BE2C (cell line): ENCODE measurements around the gene MAST2.

ENCODE experiments used
- DNase-seq: peaks from one replicate; pipeline ENCODE4 v3.0.0-alpha.2; 2020
- H3K27me3 ChIP-seq: fragments of 250-450 bp; sonication (Bioruptor Pico); 2 replicates; pipeline ENCODE4 v1.5.1; 2020; ENCODE audit warnings: mild to moderate bottlenecking
- H3K36me3 ChIP-seq: fragments of 250-450 bp; sonication (Bioruptor Pico); 2 replicates; pipeline ENCODE4 v1.5.1; 2020; ENCODE audit warnings: mild to moderate bottlenecking
- H3K4me1 ChIP-seq: fragments of 250-450 bp; sonication (Bioruptor Pico); 2 replicates; pipeline ENCODE4 v1.5.1; 2020
- H3K4me3 ChIP-seq: 2 replicates; pipeline ENCODE4 v1.5.1; 2011; ENCODE audit warnings: low read depth, low read length
- H3K9me3 ChIP-seq: fragments of 250-450 bp; sonication (Bioruptor Pico); 2 replicates; pipeline ENCODE4 v1.5.1; 2020
- TF ChIP-seq, protein P1 (sequence below): IDR thresholded peaks from 2 replicates; pipeline ENCODE4 v1.5.1; 2012; ENCODE audit warnings: mild to moderate bottlenecking, low read depth, low read length

Gene MAST2

DNA sequence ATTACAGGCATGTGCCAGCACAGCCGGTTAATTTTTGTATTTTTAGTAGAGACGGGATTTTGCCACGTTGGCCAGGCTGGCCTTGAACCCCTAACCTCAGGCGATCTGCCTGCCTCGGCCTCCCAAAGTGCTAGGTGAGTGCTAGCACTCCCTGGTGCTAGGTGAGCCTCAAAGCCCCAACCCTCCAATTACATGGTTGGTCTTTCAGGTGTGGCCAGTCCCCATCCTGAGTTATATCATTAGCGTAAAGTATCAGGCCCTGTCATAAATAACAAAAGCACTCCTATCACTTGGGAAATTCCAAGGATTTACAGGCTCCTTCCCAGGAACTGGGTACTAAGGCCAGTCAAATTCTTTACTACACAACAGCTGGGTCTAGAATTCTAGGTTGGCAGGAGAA is 191.0 kb downstream of the MAST2 start:
- H3K4me1 ChIP-seq = no peaks in the 10 kb centered on the region
- no peak overlapping the region for H3K4me3 ChIP-seq
- no peaks in the 10 kb centered on the region for H3K36me3 ChIP-seq
- H3K9me3 ChIP-seq = no peaks in the 10 kb centered on the region
- DNase-seq = no peak
- TF ChIP-seq, protein P1, sequence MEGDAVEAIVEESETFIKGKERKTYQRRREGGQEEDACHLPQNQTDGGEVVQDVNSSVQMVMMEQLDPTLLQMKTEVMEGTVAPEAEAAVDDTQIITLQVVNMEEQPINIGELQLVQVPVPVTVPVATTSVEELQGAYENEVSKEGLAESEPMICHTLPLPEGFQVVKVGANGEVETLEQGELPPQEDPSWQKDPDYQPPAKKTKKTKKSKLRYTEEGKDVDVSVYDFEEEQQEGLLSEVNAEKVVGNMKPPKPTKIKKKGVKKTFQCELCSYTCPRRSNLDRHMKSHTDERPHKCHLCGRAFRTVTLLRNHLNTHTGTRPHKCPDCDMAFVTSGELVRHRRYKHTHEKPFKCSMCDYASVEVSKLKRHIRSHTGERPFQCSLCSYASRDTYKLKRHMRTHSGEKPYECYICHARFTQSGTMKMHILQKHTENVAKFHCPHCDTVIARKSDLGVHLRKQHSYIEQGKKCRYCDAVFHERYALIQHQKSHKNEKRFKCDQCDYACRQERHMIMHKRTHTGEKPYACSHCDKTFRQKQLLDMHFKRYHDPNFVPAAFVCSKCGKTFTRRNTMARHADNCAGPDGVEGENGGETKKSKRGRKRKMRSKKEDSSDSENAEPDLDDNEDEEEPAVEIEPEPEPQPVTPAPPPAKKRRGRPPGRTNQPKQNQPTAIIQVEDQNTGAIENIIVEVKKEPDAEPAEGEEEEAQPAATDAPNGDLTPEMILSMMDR = no peak
- H3K27me3 ChIP-seq = no peaks in the 10 kb centered on the region

DNA sequence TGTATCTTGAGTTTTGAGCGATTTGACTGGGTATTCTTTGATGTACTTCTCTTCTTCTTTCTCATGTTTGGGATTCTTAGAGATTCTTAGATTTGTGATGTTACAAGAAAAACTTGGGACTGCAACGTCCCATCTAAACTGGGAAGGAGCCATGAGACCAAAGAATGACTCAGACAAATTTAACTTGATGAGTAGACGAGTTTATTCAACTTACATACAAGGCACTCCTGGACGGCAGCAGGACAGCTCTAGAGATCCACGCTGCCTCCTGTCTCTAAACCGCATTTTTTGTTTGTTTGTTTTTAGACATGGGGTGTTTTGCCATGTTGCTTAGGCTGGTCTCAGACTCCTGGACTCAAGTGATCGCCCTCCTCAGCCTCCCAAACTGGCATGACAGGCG is 191.9 kb downstream of the MAST2 start:
- Histone ChIP-seq H3K4me3 (no peak overlapping the region), H3K9me3 (no peaks in the 10 kb centered on the region), H3K4me1 (no peaks in the 10 kb centered on the region), H3K36me3 (no peaks in the 10 kb centered on the region), H3K27me3 (no peaks in the 10 kb centered on the region)
- TF ChIP-seq, protein P1 = no peak
- no peak for DNase-seq

DNA sequence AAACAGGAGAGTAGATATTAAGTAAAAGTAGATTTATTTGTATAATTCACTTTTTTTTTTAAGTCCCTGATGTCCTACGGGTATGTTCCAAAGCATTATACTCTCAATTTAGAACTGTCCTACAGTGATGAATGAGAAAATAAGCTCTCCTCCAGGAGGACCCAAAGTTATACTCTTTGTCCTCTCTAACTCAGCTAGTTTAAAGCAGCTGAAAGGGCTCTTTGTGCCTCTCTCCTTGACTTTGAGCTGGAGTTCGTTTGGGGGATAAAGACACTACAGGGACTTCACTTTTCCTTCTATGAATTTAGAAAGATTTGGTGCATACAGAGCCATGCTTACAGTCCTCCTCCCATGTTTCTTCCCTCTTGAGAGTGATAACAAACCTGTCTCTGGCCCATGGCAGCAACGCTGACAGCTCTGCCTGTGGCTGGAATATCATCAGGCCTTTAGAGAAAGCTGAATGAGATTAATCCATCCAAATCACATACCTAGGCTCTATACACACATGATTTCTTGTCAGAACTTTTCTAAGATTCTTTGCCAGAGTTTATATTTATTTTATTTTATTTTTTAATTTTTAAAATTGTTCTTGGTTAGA is 194.7 kb downstream of the MAST2 start:
- Histone ChIP-seq H3K4me3 (no peak overlapping the region), H3K36me3 (no peaks in the 10 kb centered on the region), H3K27me3 (no peaks in the 10 kb centered on the region), H3K4me1 (no peaks in the 10 kb centered on the region), H3K9me3 (no peaks in the 10 kb centered on the region)
- no peak for DNase-seq
- TF ChIP-seq, protein P1 = no peak

DNA sequence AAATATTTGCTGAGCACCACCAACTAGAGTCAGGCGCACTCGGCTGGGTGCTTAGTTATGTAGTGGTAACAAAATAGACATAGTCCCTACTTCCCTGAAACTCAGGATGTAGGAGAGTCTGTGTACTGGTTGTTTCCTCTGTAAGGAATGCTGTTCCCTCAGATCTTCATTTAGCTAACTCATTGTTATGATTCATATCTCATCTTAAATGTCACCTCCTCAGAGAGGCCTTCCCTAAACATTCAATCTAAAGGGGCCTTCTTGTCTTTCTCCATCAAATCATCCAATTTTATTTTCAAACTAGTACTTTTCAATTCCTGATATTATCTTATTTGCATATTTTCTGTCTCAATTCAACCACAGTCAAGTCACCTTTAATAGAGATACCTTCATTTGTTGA is 196.1 kb downstream of the MAST2 start:
- Histone ChIP-seq H3K27me3 (no peaks in the 10 kb centered on the region), H3K9me3 (no peaks in the 10 kb centered on the region), H3K4me3 (no peak overlapping the region), H3K36me3 (no peaks in the 10 kb centered on the region), H3K4me1 (no peaks in the 10 kb centered on the region)
- DNase-seq = no peak
- TF ChIP-seq, protein P1 = no peak

DNA sequence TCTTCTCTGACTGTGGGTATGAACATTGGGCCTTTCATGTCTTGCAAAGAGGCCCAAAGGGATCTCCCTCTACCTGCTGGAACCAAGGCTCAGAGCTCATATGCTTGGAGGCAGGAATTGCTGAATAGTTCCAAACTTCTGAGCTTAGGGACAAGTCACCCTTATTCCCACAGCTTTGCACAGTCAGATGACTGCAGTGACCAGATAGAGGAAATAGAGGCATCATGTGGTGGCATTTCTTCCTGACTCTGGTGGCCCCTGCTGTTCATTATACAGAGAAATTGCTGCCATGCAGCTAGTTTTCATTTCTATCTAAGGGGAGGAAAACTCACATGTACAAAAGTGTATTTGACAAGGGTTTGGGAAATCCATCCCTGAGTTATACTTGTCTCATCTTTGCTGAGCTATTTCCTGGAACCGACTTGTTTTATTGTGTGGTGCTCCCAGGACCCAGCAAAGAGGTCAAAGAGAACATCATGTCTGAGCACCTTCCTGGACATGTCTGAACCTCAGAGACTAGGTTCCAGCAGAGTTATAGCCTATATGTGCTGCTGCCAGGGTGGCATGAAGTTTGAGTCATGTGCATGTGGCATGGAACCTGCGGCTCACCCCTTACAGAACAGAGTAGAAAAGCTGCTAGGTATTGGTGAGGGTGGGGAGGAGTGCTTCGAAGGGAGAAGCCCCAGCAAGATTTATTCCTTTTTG is 197.8 kb downstream of the MAST2 start:
- H3K36me3 ChIP-seq = no peaks in the 10 kb centered on the region
- H3K27me3 ChIP-seq = no peaks in the 10 kb centered on the region
- no peak for DNase-seq
- H3K4me3 ChIP-seq = no peak overlapping the region
- TF ChIP-seq, protein P1 = no peak
- no peaks in the 10 kb centered on the region for H3K9me3 ChIP-seq
- H3K4me1 ChIP-seq = no peaks in the 10 kb centered on the region

DNA sequence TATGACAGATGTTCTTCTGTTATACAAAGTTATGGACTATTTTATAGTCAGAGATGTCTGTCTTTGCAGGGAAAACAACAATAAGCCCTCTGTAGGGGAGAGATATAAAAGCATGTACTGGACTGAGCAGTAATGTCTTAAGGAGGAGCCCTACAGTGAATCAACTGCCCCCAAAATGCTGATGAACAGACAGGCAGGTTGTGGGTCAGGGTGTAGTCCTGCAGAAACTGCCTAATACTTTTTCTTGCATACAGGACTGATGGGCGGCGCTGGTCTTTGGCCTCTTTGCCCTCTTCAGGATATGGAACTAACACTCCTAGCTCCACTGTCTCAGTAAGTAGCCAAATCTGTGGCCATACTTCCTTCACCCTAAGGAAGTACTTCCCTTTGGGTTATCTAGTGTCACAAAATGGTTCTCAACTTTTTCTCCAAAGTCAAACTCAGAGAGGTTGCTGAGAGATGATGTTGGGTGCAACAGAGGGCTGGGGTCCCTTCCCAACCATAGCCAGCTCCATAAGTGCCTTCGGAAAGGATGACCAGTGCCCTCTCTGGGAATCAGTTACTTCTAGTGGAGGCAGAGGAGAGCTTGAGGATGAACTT is 199.2 kb downstream of the MAST2 start:
- TF ChIP-seq, protein P1 = no peak
- no peak for DNase-seq
- Histone ChIP-seq H3K36me3 (no peaks in the 10 kb centered on the region), H3K27me3 (no peaks in the 10 kb centered on the region), H3K9me3 (no peaks in the 10 kb centered on the region), H3K4me1 (no peaks in the 10 kb centered on the region), H3K4me3 (no peak overlapping the region)
